HG02642 (cell line): ENCODE results near the gene KRT81.
"Not testable (repeated sequence)": the region's sequence is repeated elsewhere in the genome, so short reads cannot be mapped to it uniquely, and the experiment has no call there.

Source experiments
- ATAC-seq: cut with Tn5 transposase; IDR thresholded peaks from one replicate; pipeline ENCODE4 v1.9.1; 2021; ENCODE audit warnings: mild to moderate bottlenecking; ENCODE audit not compliant: unreplicated experiment, poor library complexity

KRT81 gene

DNA sequence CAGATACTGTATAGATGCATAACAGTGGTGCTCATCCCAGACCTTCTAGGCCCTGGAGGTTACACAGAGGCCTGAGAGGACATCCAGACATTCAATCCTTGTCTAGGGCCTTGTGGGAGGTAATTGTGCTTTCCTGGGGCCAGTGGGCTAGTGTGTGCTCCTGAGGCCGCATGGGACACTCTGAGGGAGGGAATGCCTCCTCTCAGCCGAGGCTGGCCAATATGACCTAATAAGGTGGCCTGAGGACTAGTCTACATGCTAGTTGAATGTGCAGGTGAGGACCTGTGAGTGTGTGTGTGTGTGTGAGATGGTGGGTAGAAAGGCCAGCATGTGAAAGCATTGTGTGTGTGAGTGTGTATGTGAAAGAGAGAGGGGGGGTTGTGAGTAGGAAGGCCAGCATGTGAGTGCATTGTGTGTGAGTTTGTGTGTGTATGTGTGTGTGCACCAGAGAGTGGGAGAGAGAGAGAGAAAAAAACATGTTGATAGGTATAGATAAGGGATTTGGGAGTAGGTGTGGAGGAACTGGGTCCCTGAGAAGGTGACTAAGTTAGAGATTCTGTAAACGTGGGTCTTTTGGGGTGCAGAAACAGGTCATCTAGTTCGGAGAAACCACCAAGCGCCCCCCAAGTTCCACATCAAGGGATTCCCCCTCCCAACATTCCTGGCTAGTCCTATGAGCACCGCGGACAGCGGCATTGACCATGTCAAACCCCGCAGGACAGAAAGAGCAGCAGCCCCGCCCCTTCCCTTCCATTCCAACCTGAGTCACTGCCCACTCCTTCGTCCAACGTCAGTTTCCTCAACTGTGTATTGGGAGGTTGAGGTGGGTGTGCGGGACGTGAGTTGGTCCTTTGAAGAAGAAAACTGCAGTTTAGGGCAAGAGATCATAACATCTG is 9.7 kb upstream of the KRT81 start:
- no peak for ATAC-seq

DNA sequence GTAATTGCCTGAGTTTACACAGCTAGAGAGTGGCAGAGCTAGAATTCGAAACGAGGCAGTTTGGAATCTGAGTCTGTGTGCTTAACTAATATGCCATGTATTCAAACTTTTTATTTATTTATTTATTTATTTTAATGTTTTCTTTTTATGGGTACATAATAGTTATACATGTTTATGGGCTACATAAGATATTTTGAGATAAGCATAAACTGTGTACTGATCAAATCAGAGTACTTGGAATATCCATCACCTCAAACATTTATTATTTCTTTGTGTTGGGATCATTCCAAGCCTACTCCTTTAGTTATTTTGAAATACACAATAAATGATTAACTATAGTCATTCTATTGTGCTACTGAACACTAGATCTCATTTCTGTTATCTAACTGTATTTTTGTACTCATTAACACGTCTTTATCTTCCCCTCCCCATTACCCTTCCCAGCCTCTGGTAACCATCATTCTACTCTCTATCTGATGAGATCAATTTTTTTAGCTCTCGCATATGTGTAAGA is 7.4 kb upstream of the KRT81 start:
- ATAC-seq, result no peak

- ATAC-seq, result no peak
These were observed 5.4 kb upstream of the KRT81 start for GRCh38 chr12:52296572-52297215.

DNA sequence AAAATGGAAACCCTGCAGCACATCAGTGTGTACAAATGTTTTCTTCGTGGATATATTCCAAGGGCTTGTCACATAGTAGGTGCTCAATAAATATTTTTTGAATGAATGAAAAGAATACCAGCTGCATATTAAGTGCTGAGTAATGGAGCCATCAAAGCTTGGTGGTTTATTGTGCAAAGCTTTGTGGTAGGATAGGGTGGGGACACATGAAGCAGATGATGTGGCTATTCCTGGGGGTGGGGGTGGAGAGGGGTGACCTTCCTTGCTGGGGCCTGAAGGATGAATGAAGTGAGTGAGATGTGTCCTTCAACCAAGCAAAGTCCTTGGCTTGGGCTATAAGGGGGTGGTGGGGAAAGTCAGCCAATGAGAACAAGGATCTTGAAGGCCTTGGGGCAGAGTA is 4.3 kb upstream of the KRT81 start:
- ATAC-seq, result no peak

DNA sequence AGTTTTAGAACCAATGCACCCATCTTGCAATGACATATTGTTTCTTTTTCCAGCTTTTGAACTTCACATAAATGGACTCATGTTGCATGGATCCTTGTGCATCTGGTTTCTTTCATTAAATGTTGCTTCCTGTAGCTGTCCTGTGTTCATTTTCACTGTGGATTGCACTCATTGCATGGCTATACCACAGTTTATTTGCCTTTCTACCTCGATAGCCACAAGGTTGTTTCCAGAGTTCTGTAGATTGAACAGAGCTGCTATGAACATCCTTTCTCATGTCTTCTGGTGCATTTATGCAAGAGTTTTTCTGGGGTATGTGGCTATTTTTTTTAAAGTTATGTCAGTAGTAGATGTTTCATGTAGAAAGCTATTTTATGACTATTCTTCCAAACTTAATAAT is 3.5 kb upstream of the KRT81 start:
- no peak for ATAC-seq

- ATAC-seq, result no peak
These were observed 2.6 kb upstream of the KRT81 start for GRCh38 chr12:52293926-52294325.

DNA sequence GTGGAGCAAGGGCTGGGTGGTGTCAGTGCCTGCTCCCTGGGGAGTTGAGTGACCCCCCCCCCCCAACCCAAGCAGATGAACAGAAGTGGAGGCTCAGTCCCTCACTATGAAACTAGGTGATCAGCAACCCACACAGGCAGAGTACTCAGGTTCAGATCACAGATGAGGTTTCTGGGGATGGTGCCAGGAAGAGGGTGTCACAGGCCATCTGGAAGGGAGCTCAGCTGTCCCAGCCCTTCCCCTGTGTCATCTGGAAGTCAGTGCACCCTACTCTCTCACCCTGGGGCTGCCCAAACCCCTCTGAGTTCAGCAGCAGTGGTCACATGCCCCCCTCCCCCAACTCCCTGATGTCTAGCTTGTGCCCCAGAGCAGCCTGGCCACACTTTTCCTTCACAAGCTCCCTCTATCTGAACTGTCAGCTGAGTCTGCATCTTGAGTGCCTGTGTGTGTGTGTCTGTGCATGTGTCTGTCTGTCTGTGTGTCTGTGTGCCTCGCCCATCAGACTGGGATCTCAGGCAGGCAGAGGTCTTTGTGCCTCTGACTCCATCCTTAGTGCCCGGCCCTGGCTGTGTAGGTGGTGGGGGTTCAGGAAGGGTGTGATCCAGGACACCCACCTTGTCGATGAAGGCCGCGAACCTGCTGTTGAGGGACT is 725 bp downstream of the KRT81 start:
- not testable (repeated sequence) for ATAC-seq

- ATAC-seq, result peak; percentile 59
These were observed 3.2 kb downstream of the KRT81 start for GRCh38 chr12:52287816-52288805.

GRCh38 chr12:52286857-52287785 is 4.2 kb downstream of the KRT81 start:
- ATAC-seq, result not testable (repeated sequence)

- no peak for ATAC-seq
These were observed 5.3 kb downstream of the KRT81 start for GRCh38 chr12:52285851-52286530.

- no peak for ATAC-seq
These were observed 6.1 kb downstream of the KRT81 start for GRCh38 chr12:52285172-52285745.

DNA sequence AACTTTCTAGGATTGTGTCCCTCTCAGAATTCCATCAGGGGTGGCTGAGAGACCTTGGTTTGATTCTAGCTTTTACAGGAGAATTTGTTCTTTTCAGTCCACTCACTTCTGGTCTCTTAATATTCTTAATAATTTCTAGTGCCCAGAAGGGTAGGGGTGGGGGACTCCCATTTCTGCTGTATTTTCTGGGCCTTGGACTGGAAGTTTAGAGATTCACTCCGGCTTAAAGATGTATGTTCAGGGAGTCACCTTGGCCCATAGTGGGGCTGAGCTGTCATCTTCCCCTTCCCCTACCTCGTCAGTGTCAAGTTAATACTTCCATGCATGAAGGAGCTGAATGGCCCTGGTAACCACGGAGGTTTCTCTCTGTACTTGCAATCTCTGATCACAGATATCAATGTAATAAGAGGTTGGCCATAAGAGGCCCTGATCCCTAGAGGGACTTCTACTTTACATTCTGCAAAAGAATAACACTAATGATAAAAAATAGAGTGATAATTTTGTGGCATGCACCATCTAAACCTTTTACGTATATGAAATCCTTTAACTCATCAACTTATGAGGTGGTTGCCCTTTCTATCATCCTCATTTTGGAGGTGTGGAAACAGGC is 6.7 kb downstream of the KRT81 start:
- no peak for ATAC-seq

- ATAC-seq, result no peak
These were observed 10.4 kb downstream of the KRT81 start for GRCh38 chr12:52280796-52281560.

GRCh38 chr12:52280319-52280795 is 11.0 kb downstream of the KRT81 start:
- no peak for ATAC-seq

- no peak for ATAC-seq
These were observed 11.7 kb downstream of the KRT81 start for GRCh38 chr12:52279422-52280318.
